Liver (tissue), 9 donors: ENCODE measurements around the gene ROPN1B. TPM values are rescaled to one million over a fixed set of nuclear protein-coding genes. Genes with fewer than 3 reads are reported as not detected.

ENCODE experiments used
- DNase-seq: peaks from one replicate; pipeline ENCODE4 v3.0.0-alpha.2; 2017; ENCODE audit warnings: low spot score
- H3K27ac ChIP-seq, 2 donors: one replicate each; pipeline ENCODE4 v1.7.0; 2013; ENCODE audit warnings: inconsistent platforms in 2 of 2, low read length in 2 of 2, control low read depth in 1 of 2, low read depth in 1 of 2, mild to moderate bottlenecking in 1 of 2
- H3K27me3 ChIP-seq, 4 donors: one replicate each; pipeline versions ENCODE4 v1.6.1 to v1.7.0; 2013; ENCODE audit warnings: low read length in 3 of 4, inconsistent platforms in 1 of 4, mild to moderate bottlenecking in 1 of 4, moderate library complexity in 1 of 4; ENCODE audit not compliant: control insufficient read depth in 4 of 4, insufficient read depth in 4 of 4
- H3K36me3 ChIP-seq, 4 donors: one replicate each; pipeline versions ENCODE4 v1.6.1 to v1.7.0; 2013; ENCODE audit warnings: low read length in 3 of 4, mild to moderate bottlenecking in 3 of 4, low read depth in 1 of 4, moderate library complexity in 1 of 4; ENCODE audit not compliant: control insufficient read depth in 4 of 4, insufficient read depth in 3 of 4
- H3K4me1 ChIP-seq, 4 donors: one replicate each; pipeline versions ENCODE4 v1.6.1 to v1.7.0; 2013; ENCODE audit warnings: low read length in 3 of 4, mild to moderate bottlenecking in 3 of 4, moderate library complexity in 1 of 4; ENCODE audit not compliant: control insufficient read depth in 4 of 4, insufficient read depth in 4 of 4
- H3K4me3 ChIP-seq, 3 donors: one replicate each; pipeline versions ENCODE4 v1.6.1 to v1.7.0; 2013; ENCODE audit warnings: low read length in 3 of 3, control low read depth in 1 of 3, low read depth in 1 of 3, mild to moderate bottlenecking in 1 of 3
- H3K9ac ChIP-seq, 2 donors: one replicate each; pipeline ENCODE4 v1.7.0; 2013; ENCODE audit warnings: low read length in 2 of 2, mild to moderate bottlenecking in 2 of 2, moderate library complexity in 2 of 2, control low read depth in 1 of 2, low read depth in 1 of 2
- H3K9me3 ChIP-seq, 4 donors: one replicate each; pipeline versions ENCODE4 v1.6.1 to v1.7.0; 2013; ENCODE audit warnings: low read length in 3 of 4; ENCODE audit not compliant: control insufficient read depth in 4 of 4
- FOXA1 ChIP-seq: IDR thresholded peaks from 2 replicates; pipeline ENCODE4 v1.6.1; 2016; ENCODE audit warnings: antibody characterized with exemption
- FOXA2 ChIP-seq: IDR thresholded peaks from 2 replicates; pipeline ENCODE4 v1.6.1; 2016; ENCODE audit warnings: antibody characterized with exemption
- JUND ChIP-seq, 2 donors: IDR thresholded peaks; 2 replicates each; pipeline ENCODE4 v1.6.1; 2016; ENCODE audit warnings: antibody characterized with exemption in 2 of 2
- NR2F2 ChIP-seq: IDR thresholded peaks from 2 replicates; pipeline ENCODE4 v1.6.1; 2016; ENCODE audit warnings: antibody characterized with exemption
- TAF1 ChIP-seq: conservative IDR thresholded peaks from 2 replicates; pipeline ENCODE4 v1.6.1; 2016; ENCODE audit warnings: antibody characterized with exemption, mild to moderate bottlenecking
- YY1 ChIP-seq: IDR thresholded peaks from 2 replicates; pipeline ENCODE4 v1.6.1; 2016; ENCODE audit warnings: antibody characterized with exemption, mild to moderate bottlenecking
- WGBS: extraction: QIAGEN DNeasy Blood & Tissue Kit; methylation state at CpG from one replicate; pipeline ENCODE4 v1.1.7; 2013; 5-methylcytosine and 5-hydroxymethylcytosine counted together
- polyA plus RNA-seq, 2 donors: library from polyadenylated mRNA; stranded (reverse) in 1 of 2; unstranded in 1 of 2; fragments of 200-250 nt in 1 of 2; fragments of >200 nt in 1 of 2; fragmentation: Nextera tagmentation in 1 of 2; extraction: Ambion mirVana in 1 of 2; gene quantifications; one replicate each; pipeline versions ENCODE4 v1.2.1 to v1.2.3, GENCODE V29; 2013 to 2015
- total RNA-seq, 2 donors: library from RNA; depleted of rRNA; stranded (reverse); fragments of >200 nt; gene quantifications; one replicate each; pipeline ENCODE4 v1.2.3, GENCODE V29; 2014
- TF ChIP-seq, protein P1 (sequence below): IDR thresholded peaks from 2 replicates; pipeline ENCODE4 v1.6.1; 2016; ENCODE audit warnings: antibody characterized with exemption
- TF ChIP-seq, protein P2 (sequence below): IDR thresholded peaks from 2 replicates; pipeline ENCODE4 v1.6.1; 2016; ENCODE audit warnings: antibody characterized with exemption
- TF ChIP-seq, protein P3 (sequence below): fragments of 150-350 bp; IDR thresholded peaks from 2 replicates; pipeline ENCODE4 v1.5.1; 2017; ENCODE audit warnings: improper control_type of control experiment, low read depth, low read length; ENCODE audit not compliant: missing input control
- TF ChIP-seq, protein P4 (sequence below): IDR thresholded peaks from 2 replicates; pipeline ENCODE4 v1.6.1; 2016; ENCODE audit warnings: antibody characterized with exemption
- TF ChIP-seq, protein P5 (sequence below): IDR thresholded peaks from 2 replicates; pipeline ENCODE4 v1.6.1; 2016; ENCODE audit warnings: antibody characterized with exemption, mild to moderate bottlenecking
- donor health status: healthy.
- donor health status: healthy.
- donor health status: healthy.
- donor health status: healthy.
- donor health status: healthy.

Gene ROPN1B
- total and polyA plus RNA-seq, 4 donors, result 0.69 to 0.84 (median 0.72) TPM; not detected in 1

DNA sequence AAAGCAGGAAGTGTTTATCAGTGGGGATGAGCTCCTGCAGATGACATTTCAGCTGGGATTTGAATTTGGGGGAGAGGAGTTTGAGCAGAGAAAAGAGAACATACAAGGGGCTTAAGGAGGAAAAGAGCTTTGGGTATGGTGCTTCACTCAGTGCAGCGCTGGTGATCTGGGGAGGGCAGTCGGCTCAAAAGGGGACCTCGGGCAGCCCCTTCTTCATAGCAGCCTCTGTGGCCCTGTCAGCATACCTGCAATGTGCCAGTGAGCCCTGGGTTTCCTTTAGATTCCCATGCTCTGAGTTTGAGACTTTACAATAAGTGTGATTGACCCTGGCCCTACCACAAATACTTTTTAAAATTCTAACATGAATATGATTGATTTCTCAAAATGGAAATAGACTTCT lies 40.2 kb downstream of the ROPN1B start (continued):
- TF ChIP-seq, protein P1, sequence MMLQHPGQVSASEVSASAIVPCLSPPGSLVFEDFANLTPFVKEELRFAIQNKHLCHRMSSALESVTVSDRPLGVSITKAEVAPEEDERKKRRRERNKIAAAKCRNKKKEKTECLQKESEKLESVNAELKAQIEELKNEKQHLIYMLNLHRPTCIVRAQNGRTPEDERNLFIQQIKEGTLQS, result no peak
- TF ChIP-seq, protein P2, sequence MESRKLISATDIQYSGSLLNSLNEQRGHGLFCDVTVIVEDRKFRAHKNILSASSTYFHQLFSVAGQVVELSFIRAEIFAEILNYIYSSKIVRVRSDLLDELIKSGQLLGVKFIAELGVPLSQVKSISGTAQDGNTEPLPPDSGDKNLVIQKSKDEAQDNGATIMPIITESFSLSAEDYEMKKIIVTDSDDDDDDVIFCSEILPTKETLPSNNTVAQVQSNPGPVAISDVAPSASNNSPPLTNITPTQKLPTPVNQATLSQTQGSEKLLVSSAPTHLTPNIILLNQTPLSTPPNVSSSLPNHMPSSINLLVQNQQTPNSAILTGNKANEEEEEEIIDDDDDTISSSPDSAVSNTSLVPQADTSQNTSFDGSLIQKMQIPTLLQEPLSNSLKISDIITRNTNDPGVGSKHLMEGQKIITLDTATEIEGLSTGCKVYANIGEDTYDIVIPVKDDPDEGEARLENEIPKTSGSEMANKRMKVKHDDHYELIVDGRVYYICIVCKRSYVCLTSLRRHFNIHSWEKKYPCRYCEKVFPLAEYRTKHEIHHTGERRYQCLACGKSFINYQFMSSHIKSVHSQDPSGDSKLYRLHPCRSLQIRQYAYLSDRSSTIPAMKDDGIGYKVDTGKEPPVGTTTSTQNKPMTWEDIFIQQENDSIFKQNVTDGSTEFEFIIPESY, result no peak
- TF ChIP-seq TAF1, result no peak

DNA sequence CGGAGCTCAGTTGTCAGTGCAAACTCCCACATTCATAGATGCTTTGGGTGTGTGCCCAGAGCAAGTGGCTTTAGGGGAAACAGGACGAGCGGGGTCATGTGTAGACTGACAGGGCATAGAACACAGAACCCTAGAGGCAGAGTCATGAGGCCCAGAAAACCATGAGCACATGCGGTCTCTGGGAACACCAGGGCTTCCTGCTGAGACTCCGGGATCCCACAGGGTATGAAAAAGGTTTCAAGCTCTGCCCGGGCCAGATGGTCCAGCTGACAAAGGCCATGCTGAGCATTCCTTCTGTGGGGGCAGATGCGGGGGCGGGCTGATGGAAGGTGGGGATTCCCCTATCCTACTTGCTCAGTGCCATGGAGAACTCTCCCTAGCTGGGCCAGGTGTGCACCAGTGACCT lies 44.8 kb downstream of the ROPN1B start:
- no peak overlapping the region for H3K27ac ChIP-seq
- no peak overlapping the region for H3K9ac ChIP-seq
- DNase-seq, result no peak
- no peaks in the 10 kb centered on the region for H3K9me3 ChIP-seq
- TF ChIP-seq, protein P2, result no peak
- TF ChIP-seq FOXA2, result no peak
- no peak for TF ChIP-seq NR2F2
- TF ChIP-seq FOXA1, result no peak
- TF ChIP-seq, protein P3, sequence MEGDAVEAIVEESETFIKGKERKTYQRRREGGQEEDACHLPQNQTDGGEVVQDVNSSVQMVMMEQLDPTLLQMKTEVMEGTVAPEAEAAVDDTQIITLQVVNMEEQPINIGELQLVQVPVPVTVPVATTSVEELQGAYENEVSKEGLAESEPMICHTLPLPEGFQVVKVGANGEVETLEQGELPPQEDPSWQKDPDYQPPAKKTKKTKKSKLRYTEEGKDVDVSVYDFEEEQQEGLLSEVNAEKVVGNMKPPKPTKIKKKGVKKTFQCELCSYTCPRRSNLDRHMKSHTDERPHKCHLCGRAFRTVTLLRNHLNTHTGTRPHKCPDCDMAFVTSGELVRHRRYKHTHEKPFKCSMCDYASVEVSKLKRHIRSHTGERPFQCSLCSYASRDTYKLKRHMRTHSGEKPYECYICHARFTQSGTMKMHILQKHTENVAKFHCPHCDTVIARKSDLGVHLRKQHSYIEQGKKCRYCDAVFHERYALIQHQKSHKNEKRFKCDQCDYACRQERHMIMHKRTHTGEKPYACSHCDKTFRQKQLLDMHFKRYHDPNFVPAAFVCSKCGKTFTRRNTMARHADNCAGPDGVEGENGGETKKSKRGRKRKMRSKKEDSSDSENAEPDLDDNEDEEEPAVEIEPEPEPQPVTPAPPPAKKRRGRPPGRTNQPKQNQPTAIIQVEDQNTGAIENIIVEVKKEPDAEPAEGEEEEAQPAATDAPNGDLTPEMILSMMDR, result no peak
- no peak for TF ChIP-seq JUND (IDR thresholded peaks at IDR 0.05)
- TF ChIP-seq, protein P4, sequence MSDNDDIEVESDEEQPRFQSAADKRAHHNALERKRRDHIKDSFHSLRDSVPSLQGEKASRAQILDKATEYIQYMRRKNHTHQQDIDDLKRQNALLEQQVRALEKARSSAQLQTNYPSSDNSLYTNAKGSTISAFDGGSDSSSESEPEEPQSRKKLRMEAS, result no peak
- TF ChIP-seq TAF1, result no peak
- TF ChIP-seq, protein P1, result no peak
- TF ChIP-seq, protein P5, sequence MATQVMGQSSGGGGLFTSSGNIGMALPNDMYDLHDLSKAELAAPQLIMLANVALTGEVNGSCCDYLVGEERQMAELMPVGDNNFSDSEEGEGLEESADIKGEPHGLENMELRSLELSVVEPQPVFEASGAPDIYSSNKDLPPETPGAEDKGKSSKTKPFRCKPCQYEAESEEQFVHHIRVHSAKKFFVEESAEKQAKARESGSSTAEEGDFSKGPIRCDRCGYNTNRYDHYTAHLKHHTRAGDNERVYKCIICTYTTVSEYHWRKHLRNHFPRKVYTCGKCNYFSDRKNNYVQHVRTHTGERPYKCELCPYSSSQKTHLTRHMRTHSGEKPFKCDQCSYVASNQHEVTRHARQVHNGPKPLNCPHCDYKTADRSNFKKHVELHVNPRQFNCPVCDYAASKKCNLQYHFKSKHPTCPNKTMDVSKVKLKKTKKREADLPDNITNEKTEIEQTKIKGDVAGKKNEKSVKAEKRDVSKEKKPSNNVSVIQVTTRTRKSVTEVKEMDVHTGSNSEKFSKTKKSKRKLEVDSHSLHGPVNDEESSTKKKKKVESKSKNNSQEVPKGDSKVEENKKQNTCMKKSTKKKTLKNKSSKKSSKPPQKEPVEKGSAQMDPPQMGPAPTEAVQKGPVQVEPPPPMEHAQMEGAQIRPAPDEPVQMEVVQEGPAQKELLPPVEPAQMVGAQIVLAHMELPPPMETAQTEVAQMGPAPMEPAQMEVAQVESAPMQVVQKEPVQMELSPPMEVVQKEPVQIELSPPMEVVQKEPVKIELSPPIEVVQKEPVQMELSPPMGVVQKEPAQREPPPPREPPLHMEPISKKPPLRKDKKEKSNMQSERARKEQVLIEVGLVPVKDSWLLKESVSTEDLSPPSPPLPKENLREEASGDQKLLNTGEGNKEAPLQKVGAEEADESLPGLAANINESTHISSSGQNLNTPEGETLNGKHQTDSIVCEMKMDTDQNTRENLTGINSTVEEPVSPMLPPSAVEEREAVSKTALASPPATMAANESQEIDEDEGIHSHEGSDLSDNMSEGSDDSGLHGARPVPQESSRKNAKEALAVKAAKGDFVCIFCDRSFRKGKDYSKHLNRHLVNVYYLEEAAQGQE, result no peak
- no peak for TF ChIP-seq YY1
- H3K4me1 ChIP-seq, result no peaks in the 10 kb centered on the region
- no peak overlapping the region for H3K4me3 ChIP-seq
- peaks cover 0 to 10% (median 0%) of the 10 kb centered on the region in 4 donors for H3K36me3 ChIP-seq
- no peaks in the 10 kb centered on the region for H3K27me3 ChIP-seq
- 97% methylated on average over 8 of the region's 8 CpGs for WGBS
